ENCODE results near the gene IGSF21.

GRCh38 chr1:18119289-18119688 is 11.7 kb downstream of the IGSF21 start:
- TF ChIP-seq RFX5 (IDR thresholded peaks at IDR 0.05; ENCODE audit: low read length) (no peak), CTCF (IDR thresholded peaks at IDR 0.05) (no peak), EP300 (IDR thresholded peaks at IDR 0.05; ENCODE audit: borderline replicate concordance in 1 of 2, low read depth in 1 of 2, low read length in 1 of 2) (no peak), RXRA (IDR thresholded peaks at IDR 0.05; ENCODE audit: borderline replicate concordance, low read depth) (no peak), RAD21 (IDR thresholded peaks at IDR 0.05; ENCODE audit: low read length) (no peak), GABPA (IDR thresholded peaks at IDR 0.05; ENCODE audit: low read depth) (no peak)
